Measurements from ENCODE around the gene PCDHGA9.
"Not testable (repeated sequence)": the region's sequence is repeated elsewhere in the genome, so short reads cannot be mapped to it uniquely, and the experiment has no call there.

The PCDHGA9 gene

DNA sequence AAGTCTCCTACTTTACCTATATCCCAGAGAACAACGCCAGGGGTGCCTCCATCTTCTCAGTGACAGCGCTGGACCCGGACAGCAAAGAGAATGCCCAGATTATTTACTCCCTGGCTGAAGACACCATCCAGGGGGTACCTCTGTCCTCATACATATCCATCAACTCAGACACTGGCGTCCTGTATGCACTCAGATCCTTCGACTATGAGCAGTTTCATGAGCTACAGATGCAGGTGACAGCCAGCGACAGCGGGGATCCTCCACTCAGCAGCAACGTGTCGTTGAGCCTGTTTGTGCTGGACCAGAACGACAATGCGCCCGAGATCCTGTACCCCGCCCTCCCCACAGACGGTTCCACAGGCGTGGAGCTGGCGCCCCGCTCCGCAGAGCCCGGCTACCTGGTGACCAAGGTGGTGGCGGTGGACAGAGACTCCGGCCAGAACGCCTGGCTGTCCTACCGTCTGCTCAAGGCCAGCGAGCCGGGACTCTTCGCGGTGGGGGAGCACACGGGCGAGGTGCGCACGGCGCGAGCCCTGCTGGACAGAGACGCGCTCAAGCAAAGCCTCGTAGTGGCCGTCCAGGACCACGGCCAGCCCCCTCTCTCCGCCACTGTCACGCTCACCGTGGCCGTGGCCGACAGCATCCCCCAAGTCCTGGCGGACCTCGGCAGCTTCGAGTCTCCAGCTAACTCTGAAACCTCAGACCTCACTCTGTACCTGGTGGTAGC lies 12.1 kb downstream of the PCDHGA9 start:
- DNase-seq (ENCODE audit: low read depth) = not testable (repeated sequence)

DNA sequence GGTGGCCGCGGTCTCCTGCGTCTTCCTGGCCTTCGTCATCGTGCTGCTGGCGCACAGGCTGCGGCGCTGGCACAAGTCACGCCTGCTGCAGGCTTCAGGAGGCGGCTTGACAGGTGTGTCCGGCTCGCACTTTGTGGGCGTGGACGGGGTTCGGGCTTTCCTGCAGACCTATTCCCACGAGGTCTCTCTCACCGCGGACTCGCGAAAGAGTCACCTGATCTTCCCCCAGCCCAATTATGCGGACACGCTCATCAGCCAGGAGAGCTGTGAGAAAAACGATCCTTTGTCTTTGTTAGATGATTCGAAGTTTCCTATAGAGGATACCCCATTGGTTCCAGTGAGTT lies 12.7 kb downstream of the PCDHGA9 start:
- not testable (repeated sequence) for DNase-seq (ENCODE audit: low read depth)

GRCh38 chr5:141417494-141418172 lies 15.1 kb downstream of the PCDHGA9 start, which contains the start of gene PCDHGB7:
TSS of gene PCDHGB7 (plus strand) at chr5:141417677. CDS start at chr5:141417860, 183 bp downstream.
- peak; percentile 82 for DNase-seq (ENCODE audit: low read depth)

GRCh38 chr5:141419074-141419880 lies 16.7 kb downstream of the PCDHGA9 start:
- DNase-seq (ENCODE audit: low read depth) = no peak

DNA sequence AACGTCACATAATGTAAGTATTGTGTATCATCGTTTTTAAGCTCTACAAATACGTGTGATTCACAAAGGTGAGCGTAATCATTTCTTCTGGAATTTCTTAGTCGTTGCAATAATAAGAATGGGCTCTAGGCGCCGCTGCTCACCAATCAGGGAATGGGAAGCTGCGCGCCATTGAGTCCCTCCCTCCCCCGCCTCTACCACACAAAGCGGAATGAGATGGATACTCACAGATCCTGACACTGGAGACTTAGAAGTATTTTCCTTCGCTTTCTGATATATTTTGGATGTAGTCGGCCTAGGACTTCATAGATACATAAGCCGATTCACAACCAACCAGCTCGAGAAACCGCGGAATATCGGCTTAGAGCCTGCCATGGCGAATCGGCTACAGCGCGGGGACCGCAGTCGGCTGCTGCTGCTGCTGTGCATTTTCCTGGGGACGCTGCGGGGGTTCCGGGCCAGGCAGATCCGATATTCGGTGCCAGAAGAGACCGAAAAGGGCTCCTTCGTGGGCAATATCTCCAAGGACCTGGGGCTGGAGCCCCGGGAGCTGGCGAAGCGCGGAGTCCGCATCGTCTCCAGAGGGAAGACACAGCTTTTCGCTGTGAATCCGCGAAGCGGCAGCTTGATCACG lies 18.4 kb downstream of the PCDHGA9 start, which contains the start of gene PCDHGA11:
Gene PCDHGA11, plus strand, starts transcription at position 197 of the 634 bp plus-strand sequence. Its CDS starts 177 bp downstream, at position 374.
- peak; percentile 50 for DNase-seq (ENCODE audit: low read depth)

GRCh38 chr5:141421489-141421855 lies 18.9 kb downstream of the PCDHGA9 start:
- DNase-seq (ENCODE audit: low read depth) = no peak

GRCh38 chr5:141422742-141423291 lies 20.2 kb downstream of the PCDHGA9 start:
- no peak for DNase-seq (ENCODE audit: low read depth)

GRCh38 chr5:141427783-141428426 lies 25.3 kb downstream of the PCDHGA9 start:
- DNase-seq (ENCODE audit: low read depth) = no peak

GRCh38 chr5:141430332-141431113 lies 27.9 kb downstream of the PCDHGA9 start, which contains the start of gene PCDHGA12:
TSS of gene PCDHGA12 (plus strand) at chr5:141430507. CDS start at chr5:141430760, 253 bp downstream.
- peak; percentile 93 for DNase-seq (ENCODE audit: low read depth)

- DNase-seq (ENCODE audit: low read depth) = peak; percentile 52
These were observed 28.7 kb downstream of the PCDHGA9 start for GRCh38 chr5:141431286-141431685.

DNA sequence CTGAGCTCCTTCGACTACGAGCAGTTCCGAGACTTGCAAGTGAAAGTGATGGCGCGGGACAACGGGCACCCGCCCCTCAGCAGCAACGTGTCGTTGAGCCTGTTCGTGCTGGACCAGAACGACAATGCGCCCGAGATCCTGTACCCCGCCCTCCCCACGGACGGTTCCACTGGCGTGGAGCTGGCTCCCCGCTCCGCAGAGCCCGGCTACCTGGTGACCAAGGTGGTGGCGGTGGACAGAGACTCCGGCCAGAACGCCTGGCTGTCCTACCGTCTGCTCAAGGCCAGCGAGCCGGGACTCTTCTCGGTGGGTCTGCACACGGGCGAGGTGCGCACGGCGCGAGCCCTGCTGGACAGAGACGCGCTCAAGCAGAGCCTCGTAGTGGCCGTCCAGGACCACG lies 29.7 kb downstream of the PCDHGA9 start:
- not testable (repeated sequence) for DNase-seq (ENCODE audit: low read depth)

GRCh38 chr5:141432726-141433125 lies 30.1 kb downstream of the PCDHGA9 start:
- not testable (repeated sequence) for DNase-seq (ENCODE audit: low read depth)

DNA sequence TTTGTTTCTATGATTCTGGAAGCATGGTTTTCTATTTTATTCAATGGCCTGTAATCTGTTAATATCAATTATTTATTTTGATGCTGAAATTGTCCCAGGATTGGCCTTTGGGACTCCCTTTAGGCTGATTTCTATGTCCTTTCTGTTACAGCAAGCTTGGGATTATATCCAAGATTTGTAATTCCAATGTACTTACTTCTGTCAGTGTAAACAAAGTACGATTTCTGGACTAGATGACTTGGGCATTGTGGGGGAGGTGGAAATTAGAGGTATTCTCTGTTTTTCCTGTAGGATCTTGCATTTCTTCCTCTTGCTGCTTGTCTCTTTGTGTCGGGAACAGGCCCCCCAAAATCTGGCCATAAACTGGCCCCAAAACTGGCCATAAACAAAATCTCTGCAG lies 31.4 kb downstream of the PCDHGA9 start:
- no peak for DNase-seq (ENCODE audit: low read depth)

GRCh38 chr5:141437221-141437620 lies 34.6 kb downstream of the PCDHGA9 start:
- no peak for DNase-seq (ENCODE audit: low read depth)

- no peak for DNase-seq (ENCODE audit: low read depth)
These were observed 37.0 kb downstream of the PCDHGA9 start for GRCh38 chr5:141439411-141440141.

GRCh38 chr5:141440341-141440740 lies 37.8 kb downstream of the PCDHGA9 start:
- DNase-seq (ENCODE audit: low read depth) = no peak

DNA sequence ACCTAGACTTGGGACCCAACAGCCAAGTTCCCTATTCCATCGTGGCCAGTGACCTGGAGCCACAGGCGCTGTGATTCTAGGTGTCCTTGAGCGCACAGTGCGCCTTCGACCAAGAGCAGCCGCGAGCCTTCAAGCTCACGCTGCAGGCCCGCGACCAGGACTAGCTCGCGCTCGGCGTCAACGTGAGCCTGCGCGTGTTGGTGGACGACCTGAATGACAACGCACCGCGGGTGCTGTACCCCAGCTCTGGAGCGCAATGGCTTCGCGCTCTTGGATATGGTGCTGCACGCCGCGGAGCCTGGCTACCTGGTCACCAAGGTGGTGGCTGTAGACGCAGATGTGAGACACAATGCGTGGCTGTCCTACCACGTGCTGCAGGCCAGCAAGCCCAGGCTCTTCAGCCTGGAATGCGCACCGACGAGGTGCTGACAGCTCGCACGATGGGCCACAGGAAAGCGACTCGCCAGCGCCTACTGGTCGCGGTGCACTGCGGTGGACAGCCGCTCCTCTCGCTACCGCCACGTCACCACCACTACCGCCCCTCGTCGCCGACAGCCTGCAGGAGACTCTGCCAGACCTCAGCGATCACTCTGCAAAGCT lies 39.1 kb downstream of the PCDHGA9 start:
- DNase-seq (ENCODE audit: low read depth) = no peak
